ENCODE results near the gene PLA2G4F.

Gene PLA2G4F

GRCh38 chr15:42156243-42156922, at the start of gene PLA2G4F:
Gene PLA2G4F, minus strand, starts transcription at chr15:42156636. Its CDS starts 87 bp downstream, at chr15:42156549.
- DNase-seq (ENCODE audit: low spot score) = peak; percentile 65

DNA sequence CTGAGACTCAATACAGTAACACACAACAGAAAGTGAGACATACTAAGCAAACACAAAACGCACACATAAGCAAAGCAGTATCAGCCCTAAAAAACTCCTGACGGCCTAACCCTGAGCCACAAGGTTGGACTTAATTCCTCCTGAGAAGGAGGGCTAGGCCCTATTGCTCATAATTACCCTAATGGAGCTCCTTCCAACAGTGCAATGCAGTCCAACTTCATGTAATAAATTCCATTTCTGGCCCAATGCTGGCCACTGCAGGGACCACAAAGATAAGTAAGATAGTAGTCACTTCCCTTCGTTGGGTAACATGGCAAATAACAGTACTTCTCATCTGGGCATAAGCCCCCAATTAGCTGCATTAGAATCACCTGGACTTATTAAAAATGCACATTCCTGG, 47.5 kb upstream of the PLA2G4F start:
- DNase-seq (ENCODE audit: low spot score) = no peak

DNA sequence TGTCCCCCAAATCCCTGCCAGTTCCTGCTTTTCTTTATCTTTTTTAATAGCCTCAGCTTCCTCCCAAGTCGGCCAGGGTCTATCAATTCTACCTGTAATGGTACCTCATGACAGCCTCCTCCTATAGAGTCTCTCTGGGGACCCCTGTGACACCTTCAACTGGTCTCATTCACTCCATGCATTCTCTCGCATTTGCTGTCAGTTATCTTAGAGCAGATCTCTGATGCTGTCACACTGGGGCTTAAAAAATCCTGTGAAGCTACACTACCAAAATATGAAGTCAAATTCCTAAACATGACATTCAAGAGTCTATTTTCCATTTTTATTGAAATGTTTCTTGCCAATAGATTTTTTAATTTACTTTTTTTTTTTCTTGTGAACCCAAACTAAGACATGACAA, 46.2 kb upstream of the PLA2G4F start:
- no peak for DNase-seq (ENCODE audit: low spot score)

DNA sequence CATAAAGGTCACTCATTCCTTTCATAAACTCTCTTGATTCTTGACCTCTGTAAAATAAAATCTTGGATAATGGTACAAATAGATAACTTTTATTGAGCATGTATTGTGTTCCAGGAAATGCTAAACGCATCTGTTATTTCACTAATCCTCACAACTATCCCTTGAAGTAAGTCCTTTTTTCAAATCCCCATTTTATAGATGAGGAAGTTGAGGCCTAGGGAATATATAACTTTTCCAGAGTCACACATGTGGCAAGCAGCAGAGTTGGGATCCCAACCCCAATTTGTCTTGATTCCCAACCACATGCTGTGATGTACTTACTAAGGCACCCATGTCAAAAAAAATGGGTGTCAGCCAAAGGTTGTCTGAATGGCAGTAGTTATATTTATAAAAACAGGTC, 45.4 kb upstream of the PLA2G4F start:
- no peak for DNase-seq (ENCODE audit: low spot score)

DNA sequence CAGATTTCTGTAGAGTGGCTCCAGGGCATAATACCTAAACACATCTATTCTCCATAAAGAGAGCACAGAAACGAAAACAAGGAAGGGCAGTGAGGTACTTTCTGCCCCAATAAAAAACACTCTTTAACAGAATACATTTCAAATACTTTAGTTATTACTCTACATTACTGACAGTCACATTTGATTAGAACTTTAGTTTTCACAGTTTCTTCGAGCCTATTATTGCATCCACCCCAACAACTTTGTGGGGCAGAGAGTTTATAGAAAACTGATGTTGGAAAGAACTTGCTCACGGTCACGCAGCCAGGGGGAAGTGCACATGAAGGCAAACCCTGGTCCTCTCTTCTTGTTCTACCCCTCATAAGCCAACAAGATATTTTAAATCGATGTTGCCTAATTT, 42.7 kb upstream of the PLA2G4F start:
- DNase-seq (ENCODE audit: low spot score) = no peak

DNA sequence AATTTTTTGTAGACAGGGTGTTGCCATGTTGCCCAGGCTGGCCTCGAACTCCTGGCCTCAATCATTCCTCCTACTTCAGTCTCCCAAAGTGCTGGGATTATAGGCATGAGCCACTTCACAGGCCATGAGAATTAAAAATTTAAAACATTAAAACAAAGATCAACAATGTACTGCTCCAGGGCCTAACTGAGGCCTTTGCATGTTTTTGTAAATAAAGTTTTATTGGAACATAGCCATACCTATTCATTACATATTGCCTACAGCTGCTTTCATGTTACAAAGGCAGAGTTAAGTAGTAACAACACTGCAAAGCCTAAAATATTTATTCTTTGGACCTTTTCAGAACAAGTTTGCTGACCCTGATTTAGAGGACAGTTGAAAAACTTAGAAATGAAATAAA, 42.1 kb upstream of the PLA2G4F start:
- no peak for DNase-seq (ENCODE audit: low spot score)

DNA sequence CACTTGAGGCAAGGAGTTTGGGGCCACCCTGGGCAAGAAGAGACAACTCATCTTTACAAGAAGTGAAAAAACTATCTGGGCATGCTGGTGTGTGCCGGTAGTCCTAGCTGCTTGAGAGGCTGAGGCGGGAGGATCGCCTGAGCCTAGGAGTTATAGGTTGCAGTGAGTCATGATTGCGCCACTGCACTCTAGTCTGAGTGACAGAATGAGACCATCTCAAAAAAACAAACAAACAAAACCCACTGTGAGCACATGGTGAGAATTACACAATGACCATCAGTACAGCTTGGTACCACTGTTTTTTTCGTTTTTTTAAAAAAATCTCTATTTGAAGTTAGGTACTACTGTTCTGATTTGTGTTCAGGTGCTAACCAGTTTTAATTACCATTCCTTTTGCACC, 38.1 kb upstream of the PLA2G4F start:
- no peak for DNase-seq (ENCODE audit: low spot score)

DNA sequence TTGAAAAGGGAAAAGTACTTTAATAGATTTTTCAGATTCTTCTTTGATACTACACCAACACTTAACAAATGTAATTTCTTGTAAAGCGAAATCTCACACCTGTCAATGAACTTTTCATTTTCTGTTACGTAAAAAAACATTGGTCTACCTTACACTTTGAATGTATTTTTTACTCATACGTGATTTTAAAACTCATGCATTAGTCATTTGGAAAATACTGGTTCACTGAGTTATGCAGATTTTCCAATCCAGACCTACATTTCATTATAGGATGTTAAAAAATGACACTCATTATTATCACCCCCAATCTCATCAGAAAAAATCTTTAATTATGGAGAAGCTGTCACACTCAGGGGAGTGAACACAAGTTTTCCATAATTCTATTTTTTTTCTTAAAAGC, 36.9 kb upstream of the PLA2G4F start:
- no peak for DNase-seq (ENCODE audit: low spot score)

- no peak for DNase-seq (ENCODE audit: low spot score)
These were observed 35.3 kb upstream of the PLA2G4F start for GRCh38 chr15:42191610-42192346.

DNA sequence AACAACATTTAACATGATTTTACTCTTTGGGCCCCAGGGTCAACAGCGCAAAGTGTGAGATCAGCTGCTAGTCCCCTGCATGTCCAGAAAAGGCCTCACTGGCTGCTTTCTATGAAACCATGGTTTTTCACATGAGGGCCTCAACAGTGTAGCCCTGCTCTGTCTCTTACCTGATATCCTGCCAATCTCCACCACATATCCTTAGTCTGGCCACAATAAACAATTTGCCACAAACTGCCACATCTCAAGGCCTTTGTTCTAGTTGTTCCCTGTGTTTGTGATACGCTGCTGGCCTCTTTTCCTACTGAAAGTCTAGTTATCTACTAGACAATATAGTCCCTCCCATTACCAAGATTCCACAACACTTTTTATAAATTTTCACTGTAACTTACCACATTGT, 33.9 kb upstream of the PLA2G4F start:
- no peak for DNase-seq (ENCODE audit: low spot score)

DNA sequence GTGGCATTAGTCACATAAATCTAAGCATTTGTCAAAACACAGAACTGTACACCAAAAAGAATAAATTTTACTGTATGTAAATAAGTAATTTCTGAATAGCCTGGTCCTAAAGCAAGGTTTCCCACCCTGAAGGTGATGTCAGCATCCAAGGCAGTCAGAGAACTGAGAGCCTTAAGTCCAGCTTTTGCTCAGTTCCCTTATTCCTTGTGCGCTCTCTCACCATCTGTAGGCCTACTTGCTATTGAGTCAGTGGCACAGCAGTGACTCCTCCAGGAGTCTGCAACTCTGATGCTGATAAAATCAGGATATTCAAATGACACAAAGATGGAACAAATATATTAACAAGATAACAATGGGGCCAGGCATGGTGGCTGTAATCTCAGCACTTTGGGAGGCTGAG, 29.4 kb upstream of the PLA2G4F start:
- no peak for DNase-seq (ENCODE audit: low spot score)

DNA sequence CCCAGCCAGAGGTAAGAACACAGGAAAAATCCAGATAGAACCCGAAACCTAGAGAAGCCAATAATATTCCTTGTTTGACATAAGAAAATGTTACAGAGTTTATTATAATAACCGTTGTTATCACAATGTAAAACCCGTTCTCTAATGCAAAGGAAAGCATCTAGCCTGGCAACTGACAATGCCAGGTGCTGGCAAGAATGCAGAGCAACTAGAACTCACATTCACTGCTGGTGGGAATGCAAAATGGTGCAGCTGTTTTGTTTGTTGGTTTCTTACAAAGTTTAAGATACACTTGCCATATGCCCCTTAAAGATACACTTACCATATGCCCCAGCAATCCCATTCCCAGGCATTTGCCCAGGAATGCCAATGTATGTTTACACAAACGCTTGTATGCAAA, 28.3 kb upstream of the PLA2G4F start:
- no peak for DNase-seq (ENCODE audit: low spot score)

- no peak for DNase-seq (ENCODE audit: low spot score)
These were observed 27.9 kb upstream of the PLA2G4F start for GRCh38 chr15:42184296-42184695.

DNA sequence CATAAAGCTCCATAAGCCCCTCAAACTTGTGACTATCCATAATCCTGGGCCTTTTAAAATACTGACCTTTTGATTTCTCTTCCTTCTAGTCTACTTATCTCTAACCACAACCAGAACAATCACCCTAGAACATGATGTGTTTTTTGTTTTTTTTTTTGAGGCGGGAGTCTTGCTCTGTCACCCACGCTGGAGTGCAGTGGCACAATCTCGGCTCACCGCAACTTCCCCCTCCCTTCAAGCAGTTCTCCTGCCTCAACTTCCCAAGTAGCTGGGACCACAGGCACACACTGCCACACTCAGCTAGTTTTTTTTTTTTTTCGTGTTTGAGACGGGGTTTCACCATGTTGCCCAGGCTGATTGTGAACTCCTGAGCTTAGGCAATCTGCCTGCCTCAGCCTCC, 26.5 kb upstream of the PLA2G4F start:
- no peak for DNase-seq (ENCODE audit: low spot score)

DNA sequence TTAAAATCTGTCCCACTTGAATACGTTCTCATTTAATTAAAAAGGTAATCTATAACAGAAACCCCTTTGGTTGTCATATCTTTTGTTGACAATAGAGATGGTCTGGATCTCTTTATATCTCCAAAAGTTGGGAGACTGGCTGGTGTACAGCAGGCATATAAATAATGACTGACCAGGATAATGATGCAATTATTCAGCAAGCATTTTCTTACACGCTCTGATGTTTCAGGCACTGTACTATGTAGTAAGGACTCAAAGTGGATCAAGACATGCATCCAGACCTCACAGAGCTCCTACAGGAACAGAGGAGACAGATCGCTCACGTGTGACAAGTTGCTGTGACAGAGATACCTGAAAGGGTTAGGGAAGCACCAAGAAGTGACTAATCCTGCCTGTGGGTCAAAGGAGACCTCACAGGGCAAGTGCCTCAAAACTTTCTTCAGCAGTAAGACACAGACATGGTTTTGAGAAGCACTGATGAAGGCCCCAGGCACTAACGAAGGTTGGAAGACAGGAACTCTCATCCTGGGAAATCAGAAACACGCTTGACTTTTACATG, 26.0 kb upstream of the PLA2G4F start:
- DNase-seq (ENCODE audit: low spot score) = peak; percentile 18

DNA sequence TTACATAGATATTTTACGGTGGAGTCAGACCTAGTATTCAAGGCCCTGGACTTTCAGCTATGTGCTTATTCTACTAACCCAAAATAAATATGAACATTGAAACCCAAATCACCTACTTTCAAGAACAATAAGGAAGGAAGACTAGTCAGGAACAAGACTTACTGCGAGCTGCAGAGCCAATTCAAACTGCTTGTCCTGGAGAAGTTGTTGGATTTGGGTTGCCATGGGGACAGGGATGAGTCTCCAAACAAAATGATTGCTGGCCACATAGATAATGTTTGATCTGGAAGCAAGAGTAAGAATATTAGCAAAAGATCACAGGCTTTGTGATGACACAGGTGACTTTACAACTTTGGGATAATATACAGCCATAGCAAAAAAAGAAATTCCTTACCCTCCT, 21.6 kb upstream of the PLA2G4F start:
- no peak for DNase-seq (ENCODE audit: low spot score)

DNA sequence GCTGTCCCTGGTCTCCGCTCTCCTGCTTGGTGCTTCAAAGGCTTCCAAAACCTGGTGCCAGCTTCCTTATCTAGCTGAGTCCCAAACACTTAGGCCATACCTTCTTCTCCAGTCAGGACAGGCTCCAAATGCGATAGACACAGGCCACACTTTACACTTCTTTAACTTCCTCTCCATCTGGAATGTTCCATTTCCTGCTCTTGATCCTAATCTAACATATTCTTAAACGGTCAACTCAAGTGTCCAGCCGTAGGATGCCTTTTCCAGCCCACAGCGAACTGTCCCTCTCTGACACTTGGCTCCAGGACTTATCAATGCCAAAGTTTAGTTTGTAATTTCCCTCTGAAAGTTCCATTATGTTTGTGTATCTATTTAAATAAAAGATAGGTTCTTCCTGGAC, 19.2 kb upstream of the PLA2G4F start:
- DNase-seq (ENCODE audit: low spot score) = no peak

DNA sequence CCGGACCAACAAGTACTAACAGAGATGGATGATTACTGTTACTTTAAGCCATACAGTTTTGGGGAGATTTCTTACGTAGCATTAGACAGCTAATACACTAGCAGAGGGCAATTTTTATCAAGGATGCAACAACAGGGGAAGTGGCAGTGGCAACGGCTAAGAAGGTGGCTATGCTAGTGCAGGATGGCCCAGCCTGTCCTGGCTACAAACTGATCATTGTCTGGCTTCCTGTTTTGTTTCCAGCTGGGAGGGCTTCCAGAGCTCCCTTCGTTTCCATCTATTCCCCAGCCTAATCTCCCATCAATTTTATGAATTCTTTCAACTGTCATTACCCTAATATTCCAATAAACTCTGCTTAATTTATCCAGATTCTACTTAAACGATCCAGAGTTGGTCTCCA, 16.0 kb upstream of the PLA2G4F start:
- DNase-seq (ENCODE audit: low spot score) = no peak

GRCh38 chr15:42171795-42172194, 15.4 kb upstream of the PLA2G4F start:
- DNase-seq (ENCODE audit: low spot score) = no peak

- no peak for DNase-seq (ENCODE audit: low spot score)
These were observed 14.7 kb upstream of the PLA2G4F start for GRCh38 chr15:42171122-42171521.

DNA sequence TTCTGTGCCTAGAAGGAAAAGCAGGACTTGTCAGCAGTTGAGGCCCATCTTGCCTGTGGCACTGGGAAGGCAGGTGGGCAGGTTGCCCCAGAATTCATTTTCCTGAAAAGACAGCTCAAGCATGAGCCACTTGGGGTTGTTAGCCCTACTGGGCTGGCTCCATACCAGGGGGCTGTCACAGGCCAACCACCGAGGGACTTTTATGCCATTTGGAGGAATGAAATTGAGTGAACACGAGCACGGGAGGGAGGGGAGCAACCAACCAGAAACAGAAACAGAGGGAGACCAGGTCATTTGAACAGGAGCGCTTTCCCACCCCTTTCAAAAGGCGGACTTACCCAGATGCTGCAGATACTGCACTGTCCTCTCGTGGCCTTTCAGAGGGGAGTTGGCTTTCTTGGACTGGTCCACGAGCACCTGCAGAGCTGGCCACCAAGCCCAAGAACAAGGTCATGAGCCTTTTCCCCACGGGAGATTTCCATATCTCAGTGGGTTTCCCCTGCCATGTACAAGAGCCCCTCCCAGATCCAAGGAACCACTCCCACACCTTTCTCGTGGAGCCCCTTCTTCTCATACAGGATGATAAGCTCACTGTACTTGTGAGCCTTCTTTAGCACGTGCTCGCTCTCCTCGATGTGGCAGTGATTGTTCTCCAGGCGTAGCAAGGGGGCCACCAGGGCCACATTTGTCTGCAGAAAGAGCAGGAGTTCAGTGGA, 9.9 kb upstream of the PLA2G4F start:
- DNase-seq (ENCODE audit: low spot score) = no peak

DNA sequence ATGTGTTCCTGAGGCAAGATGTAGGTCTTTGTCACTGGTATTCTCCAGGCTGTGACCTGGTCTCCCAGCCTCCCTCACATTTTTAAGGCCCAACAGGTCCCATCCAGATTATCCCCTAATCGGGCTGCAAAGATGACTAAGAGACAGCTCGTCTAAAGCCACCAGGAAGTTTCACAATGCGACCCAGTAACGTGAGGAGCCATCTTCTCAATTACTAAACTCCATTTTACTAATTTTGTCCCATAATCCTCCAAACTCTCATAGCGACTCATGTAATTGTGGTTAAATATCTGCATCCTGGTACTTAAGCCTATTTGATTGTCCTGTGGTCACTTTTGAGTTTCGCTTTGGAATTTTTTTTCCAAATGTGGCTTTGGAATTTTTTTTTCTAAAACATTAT, 8.7 kb upstream of the PLA2G4F start:
- DNase-seq (ENCODE audit: low spot score) = no peak

DNA sequence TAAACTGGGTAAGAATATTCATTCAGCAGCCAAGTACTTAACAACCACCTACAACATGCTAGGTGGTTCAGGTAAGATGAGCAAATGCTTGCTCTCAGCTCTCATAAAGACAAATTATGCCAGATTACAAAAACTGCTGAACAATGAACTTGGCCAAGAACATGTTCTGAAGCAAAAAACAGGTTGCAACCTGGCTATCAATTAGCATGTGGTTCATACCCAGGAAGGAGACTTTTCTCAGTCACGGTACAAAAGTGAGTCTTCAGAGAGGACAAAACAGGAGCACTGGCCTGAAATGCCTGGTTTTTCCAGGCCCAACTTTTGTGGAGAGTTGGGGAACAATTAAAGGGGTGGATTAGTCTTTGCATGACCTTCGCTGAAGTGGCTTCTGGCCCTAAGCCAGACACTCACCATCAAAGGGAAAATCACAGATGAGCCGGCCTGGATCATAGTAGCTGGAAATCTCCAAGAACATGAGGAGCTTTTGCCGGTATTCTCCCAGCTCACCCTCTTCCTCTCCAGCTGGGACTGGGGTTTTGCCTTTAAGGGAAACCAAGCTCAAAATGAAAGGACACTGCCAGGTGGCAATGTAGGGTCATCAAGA, 7.6 kb upstream of the PLA2G4F start:
- no peak for DNase-seq (ENCODE audit: low spot score)

Data from kidney tubule cell (primary cell).